ENCODE measurements around the gene CCDC63.
"Not testable (repeated sequence)": the region's sequence is repeated elsewhere in the genome, so short reads cannot be mapped to it uniquely, and the experiment has no call there.

Gene CCDC63

DNA sequence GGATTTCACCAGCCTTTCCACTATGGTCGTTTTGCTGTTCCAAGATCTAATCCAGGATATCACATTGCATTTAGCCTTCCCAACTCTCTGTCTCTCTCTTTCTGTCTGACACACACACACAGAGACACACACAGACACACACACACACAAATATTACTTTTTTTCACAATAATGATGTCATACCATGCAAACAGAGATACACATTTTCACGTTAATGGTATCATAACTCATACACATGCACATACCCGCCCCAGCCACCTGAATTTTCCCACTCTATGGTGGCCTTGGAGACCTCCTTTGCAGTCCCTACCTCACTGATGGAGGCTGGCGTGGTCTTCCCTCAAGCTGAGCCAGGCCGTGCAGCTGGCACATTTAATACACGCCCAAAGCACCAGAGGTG lies 80.8 kb downstream of the CCDC63 start:
- DNase-seq, result no peak

DNA sequence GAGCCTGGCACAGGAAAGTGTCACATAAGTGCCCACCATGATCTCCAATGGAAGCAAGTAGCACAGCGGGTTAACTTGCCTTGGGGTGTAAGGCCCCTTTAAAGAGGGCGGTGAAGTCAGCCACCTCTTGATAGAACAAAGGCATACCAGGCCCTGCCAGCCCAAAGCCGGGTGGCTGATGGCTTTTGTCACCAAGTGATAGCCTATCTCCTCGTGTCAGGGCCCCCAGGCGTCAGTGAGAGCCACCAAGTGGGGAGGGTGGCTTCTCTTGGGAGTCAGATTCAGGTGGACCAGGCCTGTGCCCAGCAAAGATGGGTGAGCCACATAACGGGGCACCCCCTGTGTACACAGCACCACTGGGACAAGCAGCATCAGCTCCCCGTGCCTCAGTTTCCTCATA lies 81.9 kb downstream of the CCDC63 start:
- no peak for DNase-seq

DNA sequence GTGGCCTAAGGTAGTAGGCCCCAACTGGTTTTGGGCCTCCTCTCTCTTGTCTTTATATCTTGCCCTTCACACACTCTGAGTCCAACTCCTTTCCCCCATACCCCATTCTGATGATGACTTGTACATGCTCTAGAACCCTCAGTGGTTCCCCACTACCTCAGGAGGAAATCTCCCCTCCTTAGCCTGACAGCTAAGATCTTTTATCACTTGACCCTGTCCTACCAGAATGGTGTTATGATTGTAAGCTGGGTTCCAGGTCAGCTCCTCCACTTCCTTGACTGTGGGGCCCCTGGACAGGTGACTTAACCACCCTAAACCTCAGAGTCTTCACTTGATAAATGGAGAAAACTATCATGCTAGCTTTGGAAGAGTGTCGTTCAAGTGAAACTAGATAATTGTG lies 83.0 kb downstream of the CCDC63 start:
- no peak for DNase-seq

- DNase-seq, result no peak
These were observed 83.8 kb downstream of the CCDC63 start for GRCh38 chr12:110930348-110931314.

DNA sequence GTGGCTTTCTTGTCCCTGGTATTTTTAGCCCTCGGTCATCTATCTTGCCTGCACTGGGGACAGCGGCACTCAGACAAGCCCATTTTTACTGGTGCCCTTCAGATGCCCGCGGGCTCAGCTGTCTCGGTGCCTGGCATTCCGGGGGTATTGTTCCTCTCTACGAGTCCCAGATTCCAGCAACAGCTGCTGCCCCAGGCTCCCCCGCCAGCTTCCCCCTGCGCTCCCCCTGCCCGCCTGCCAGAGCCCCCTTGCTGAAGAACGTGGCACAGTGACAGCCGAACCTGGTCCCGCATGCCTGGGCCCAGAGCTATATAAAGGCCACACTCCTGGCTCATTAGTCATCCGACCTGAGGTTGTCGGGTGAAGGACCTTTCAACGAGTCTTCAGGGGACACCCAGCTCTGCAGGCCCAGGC lies 84.5 kb downstream of the CCDC63 start:
- no peak for DNase-seq

DNA sequence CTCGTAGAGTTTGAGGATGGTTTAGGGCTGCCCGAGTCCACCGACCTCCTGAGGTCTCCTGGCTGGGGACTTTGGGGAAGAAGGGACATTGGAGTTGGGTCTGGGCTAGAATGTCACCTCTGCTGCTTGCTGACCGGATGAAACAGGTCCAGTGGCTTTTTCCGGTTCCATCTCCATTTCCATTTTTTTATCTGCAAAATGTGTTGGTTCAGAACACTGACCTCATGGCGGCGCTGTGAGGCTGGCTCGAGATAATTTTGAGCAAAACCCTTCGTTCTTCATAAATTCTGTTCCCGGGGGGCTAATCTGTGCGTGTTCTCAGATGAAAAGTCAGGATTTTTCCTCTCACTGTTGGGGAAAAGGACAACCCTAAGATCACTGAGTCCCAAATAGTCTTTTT lies 85.3 kb downstream of the CCDC63 start:
- DNase-seq, result no peak

- DNase-seq, result no peak
These were observed 86.7 kb downstream of the CCDC63 start for GRCh38 chr12:110933326-110933974.

GRCh38 chr12:110934093-110934852 lies 87.5 kb downstream of the CCDC63 start:
- DNase-seq, result no peak

DNA sequence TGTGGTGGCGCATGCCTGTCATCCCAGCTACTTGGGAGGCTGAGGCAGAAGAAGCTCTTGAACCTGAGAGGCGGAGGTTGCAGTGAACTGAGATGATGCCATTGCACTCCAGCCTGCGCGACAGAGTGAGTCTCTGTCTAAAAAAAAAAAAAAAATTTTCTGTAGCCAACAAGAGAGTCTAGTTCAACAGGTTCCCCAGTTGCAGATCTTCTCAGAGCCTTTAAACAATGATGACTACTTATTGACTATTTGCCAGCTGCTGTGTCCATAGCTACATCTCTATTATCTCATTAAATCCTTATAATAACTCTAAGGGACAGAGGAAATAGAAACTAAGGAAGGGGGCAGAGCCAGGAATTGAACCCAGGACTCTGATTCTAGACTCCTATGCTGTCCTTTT lies 88.8 kb downstream of the CCDC63 start:
- DNase-seq, result no peak

GRCh38 chr12:110936367-110937103 lies 89.7 kb downstream of the CCDC63 start:
- no peak for DNase-seq

DNA sequence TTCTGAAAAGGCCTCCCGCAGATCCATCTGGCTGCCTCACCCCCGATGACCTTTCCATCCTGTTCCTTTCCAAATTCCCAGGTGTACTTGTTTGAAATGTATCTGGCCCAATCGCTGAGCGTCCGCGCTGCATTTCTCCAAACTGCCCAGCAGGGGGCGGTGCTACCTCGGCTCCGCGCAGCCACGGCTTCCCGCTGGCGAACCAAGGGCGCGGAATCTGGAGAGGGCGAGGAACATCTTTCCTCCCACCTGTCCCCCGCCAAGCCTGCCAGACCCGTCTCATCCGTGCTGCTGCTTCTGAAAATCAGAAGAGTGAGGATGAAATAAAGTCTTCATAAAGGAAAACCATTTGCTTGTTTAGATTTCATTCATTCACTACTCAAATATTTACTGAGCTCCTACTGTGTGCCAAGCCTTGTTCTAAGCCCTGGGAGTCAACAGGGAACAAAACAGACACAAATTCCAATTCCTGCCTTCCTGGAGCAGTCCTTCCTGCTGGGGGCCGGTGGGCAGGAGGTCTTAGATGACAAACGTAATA lies 90.4 kb downstream of the CCDC63 start:
- DNase-seq, result no peak

DNA sequence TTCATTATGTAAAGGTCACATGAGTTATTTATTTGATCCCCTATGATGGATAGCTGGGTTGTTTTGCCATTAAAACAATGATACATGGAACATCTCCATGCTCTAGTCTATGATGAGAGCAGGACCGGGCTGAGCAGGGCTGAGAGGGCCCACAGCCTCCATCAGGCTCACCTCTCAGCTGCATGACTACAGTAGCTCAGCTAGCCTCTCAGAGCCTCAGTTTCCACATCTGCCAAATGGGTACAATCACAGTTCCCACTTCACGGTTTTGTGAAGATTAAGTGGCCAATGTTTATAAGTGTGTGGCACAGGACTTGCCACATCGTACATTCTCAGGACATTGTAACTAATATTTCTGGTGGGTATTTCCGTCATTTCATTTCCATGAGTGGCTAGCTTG lies 93.5 kb downstream of the CCDC63 start:
- DNase-seq, result no peak

- DNase-seq, result no peak
These were observed 94.1 kb downstream of the CCDC63 start for GRCh38 chr12:110940933-110941332.

DNA sequence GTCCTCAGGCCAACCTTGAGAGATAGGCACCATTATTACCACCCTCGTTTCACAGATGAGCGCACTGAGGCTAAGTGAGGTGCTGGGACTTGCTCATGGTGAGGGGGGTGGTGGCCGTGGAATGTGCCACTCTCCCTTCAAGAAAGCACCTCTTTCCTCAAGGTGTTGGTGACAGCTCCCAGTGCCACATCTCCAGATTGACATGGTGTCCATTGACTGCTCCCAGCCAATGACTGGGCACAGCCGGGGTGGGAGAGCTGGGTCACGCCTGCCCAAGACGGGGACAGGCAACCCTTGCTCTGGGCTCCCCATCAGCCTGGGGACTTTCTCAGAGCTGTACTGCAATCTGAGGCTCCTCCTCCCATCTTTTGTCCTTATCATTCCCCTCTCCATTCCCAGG lies 94.6 kb downstream of the CCDC63 start:
- DNase-seq, result no peak

- DNase-seq, result no peak
These were observed 96.6 kb downstream of the CCDC63 start for GRCh38 chr12:110943373-110943772.

DNA sequence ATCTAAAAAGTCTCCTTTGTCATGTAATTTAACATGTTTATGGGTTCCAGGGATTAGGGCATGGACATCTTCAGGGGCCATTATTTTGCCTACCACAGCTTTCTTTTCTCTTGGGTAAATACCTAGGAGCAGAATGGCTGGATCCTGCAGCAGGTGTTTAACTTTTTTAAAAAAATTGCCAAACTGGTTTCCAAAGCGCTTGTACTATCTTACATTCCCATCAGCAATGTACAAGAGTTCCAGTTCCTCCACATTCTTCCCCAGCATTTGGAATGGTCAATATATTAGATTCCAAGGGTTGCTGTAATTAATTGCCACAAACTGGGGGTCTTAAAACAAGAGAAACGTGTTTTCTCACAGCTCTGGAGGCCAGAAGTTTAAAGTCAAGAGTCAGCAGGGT lies 101.3 kb downstream of the CCDC63 start:
- no peak for DNase-seq

DNA sequence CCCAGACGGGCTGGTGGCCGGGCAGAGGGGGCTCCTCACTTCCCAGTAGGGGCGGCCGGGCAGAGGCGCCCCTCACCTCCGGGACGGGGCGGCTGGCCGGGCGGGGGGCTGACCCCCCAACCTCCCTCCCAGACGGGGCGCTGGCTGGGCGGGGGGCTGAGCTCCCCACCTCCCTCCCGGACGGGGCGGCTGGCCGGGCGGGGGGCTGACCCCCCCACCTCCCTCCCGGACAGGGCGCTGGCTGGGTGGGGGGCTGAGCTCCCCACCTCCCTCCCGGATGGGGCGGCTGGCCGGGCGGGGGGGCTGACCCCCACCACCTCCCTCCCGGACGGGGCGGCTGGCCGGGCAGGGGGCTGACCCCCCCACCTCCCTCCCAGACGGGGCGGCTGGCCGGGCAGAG lies 103.7 kb downstream of the CCDC63 start:
- DNase-seq, result not testable (repeated sequence)

- DNase-seq, result not testable (repeated sequence)
These were observed 104.1 kb downstream of the CCDC63 start for GRCh38 chr12:110950867-110951266.
